GM21526 (cell line): ENCODE data around the gene PDZD8.
"Not testable (repeated sequence)": the region's sequence is repeated elsewhere in the genome, so short reads cannot be mapped to it uniquely, and the experiment has no call there.

Source experiments
- ATAC-seq: cut with Tn5 transposase; IDR thresholded peaks from one replicate; pipeline ENCODE4 v1.9.1; 2021; ENCODE audit warnings: moderate library complexity; ENCODE audit not compliant: unreplicated experiment, low FRiP score

The PDZD8 gene

GRCh38 chr10:117239051-117239450, 136.2 kb downstream of the PDZD8 start:
- no peak for ATAC-seq

DNA sequence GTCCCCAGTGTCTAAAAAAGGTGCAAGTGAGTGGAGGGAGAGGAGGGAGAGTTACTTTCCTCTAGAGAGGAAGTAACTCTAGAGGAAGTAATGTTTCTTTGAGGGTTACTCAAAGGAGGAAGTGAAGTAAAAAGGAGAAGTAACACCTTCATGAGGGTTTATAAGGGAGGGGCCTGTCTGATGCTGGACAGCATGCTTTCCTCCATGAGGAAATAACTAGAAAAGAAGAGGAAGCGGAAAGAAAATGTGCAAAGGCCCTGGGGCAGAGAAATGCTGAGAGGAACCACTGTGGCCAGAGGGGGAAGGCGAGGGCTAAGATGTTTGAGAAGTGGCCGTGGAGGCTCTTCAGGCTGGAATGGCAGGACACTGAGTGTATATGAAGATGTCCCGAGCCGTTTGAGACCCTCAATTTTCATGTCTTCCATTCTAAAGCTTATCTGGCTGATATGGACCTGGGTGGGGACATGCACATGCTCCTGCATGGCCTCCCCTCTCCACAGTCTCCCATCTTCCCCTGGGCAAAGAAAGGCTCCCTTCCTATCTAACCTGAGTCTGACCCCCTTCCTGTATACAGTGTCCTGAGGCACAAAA, 137.7 kb downstream of the PDZD8 start:
- ATAC-seq = no peak

DNA sequence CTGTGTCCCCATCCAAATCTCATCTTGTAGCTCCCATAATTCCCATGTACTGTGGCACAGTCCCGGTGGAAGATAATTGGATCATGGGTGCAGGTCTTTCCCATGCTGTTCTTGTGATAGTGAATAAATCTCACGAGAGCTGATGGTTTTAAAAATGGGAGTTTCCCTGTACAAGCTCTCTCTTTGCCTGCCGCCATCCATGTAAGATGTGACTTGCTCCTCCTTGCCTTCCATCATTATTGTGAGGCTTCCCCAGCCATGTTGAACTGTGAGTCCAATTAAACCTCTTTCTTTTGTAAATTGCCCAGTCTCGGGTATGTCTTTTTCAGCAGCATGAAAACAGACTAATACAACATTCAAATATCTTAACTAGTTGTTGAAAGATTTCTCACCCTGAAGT, 145.1 kb downstream of the PDZD8 start:
- not testable (repeated sequence) for ATAC-seq

GRCh38 chr10:117228210-117228609, 147.0 kb downstream of the PDZD8 start:
- no peak for ATAC-seq
